Superior temporal gyrus (tissue), 1 donor: ENCODE measurements around the gene ABCC8.

Experiments used
- DNase-seq: peaks from one replicate; pipeline ENCODE4 v3.0.0-alpha.2; 2016; ENCODE audit errors: extremely low spot score

ABCC8 gene

GRCh38 chr11:17471501-17471900 is 5.1 kb downstream of the ABCC8 start:
- no peak for DNase-seq

GRCh38 chr11:17469998-17470397 is 6.6 kb downstream of the ABCC8 start:
- no peak for DNase-seq

GRCh38 chr11:17468122-17468521 is 8.5 kb downstream of the ABCC8 start:
- DNase-seq = no peak

GRCh38 chr11:17463546-17464174 is 13.0 kb downstream of the ABCC8 start:
- no peak for DNase-seq

GRCh38 chr11:17462940-17463339 is 13.7 kb downstream of the ABCC8 start:
- DNase-seq = no peak

- DNase-seq = no peak
Measured at GRCh38 chr11:17460406-17460805, 16.2 kb downstream of the ABCC8 start.

GRCh38 chr11:17459236-17459896 is 17.3 kb downstream of the ABCC8 start:
- DNase-seq = no peak

GRCh38 chr11:17458268-17458667 is 18.4 kb downstream of the ABCC8 start:
- DNase-seq = no peak

- DNase-seq = peak; percentile 51
Measured at GRCh38 chr11:17457396-17458173, 19.1 kb downstream of the ABCC8 start.

- no peak for DNase-seq
Measured at GRCh38 chr11:17452668-17453067, 24.0 kb downstream of the ABCC8 start.

- no peak for DNase-seq
Measured at GRCh38 chr11:17449158-17449557, 27.5 kb downstream of the ABCC8 start.

- no peak for DNase-seq
Measured at GRCh38 chr11:17446482-17446881, 30.2 kb downstream of the ABCC8 start.

GRCh38 chr11:17445240-17445795 is 31.3 kb downstream of the ABCC8 start:
- DNase-seq = no peak

- DNase-seq = peak; percentile 35
Measured at GRCh38 chr11:17443926-17444690, 32.5 kb downstream of the ABCC8 start.

GRCh38 chr11:17443423-17443822 is 33.2 kb downstream of the ABCC8 start:
- DNase-seq = no peak

GRCh38 chr11:17443000-17443399 is 33.6 kb downstream of the ABCC8 start:
- no peak for DNase-seq

GRCh38 chr11:17439316-17439782 is 37.3 kb downstream of the ABCC8 start:
- DNase-seq = no peak

GRCh38 chr11:17437366-17437765 is 39.3 kb downstream of the ABCC8 start:
- no peak for DNase-seq

GRCh38 chr11:17434108-17434507 is 42.5 kb downstream of the ABCC8 start:
- DNase-seq = no peak

- DNase-seq = no peak
Measured at GRCh38 chr11:17432002-17432401, 44.6 kb downstream of the ABCC8 start.

- DNase-seq = no peak
Measured at GRCh38 chr11:17431139-17431538, 45.5 kb downstream of the ABCC8 start.

GRCh38 chr11:17430616-17431015 is 46.0 kb downstream of the ABCC8 start:
- DNase-seq = no peak
